Activated gamma-delta T cell treated with anti-CD3 and anti-CD28 coated beads, Interleukin-2, amount 50 U/mL, for 16 hours (primary cell): Measurements from ENCODE around the gene ARFGEF2.
"Not testable (repeated sequence)": the region's sequence is repeated elsewhere in the genome, so short reads cannot be mapped to it uniquely, and the experiment has no call there.

Experiments used
- DNase-seq: peaks from one replicate; pipeline ENCODE4 v3.0.0-alpha.2; 2020; ENCODE audit warnings: low read depth

Gene ARFGEF2

GRCh38 chr20:48956052-48956451 is 34.5 kb downstream of the ARFGEF2 start:
- no peak for DNase-seq

- no peak for DNase-seq
These were observed 35.6 kb downstream of the ARFGEF2 start for GRCh38 chr20:48957053-48957481.

- DNase-seq = no peak
These were observed 36.0 kb downstream of the ARFGEF2 start for GRCh38 chr20:48957533-48957932.

GRCh38 chr20:48958743-48959142 is 37.2 kb downstream of the ARFGEF2 start:
- DNase-seq = no peak

- no peak for DNase-seq
These were observed 38.5 kb downstream of the ARFGEF2 start for GRCh38 chr20:48959899-48960550.

GRCh38 chr20:48962421-48962820 is 40.9 kb downstream of the ARFGEF2 start:
- no peak for DNase-seq

GRCh38 chr20:48962976-48963771 is 41.7 kb downstream of the ARFGEF2 start:
- DNase-seq = no peak

- DNase-seq = no peak
These were observed 43.8 kb downstream of the ARFGEF2 start for GRCh38 chr20:48965189-48965910.

- no peak for DNase-seq
These were observed 49.3 kb downstream of the ARFGEF2 start for GRCh38 chr20:48970681-48971365.

- no peak for DNase-seq
These were observed 50.4 kb downstream of the ARFGEF2 start for GRCh38 chr20:48971956-48972355.

- no peak for DNase-seq
These were observed 51.3 kb downstream of the ARFGEF2 start for GRCh38 chr20:48972816-48973215.

GRCh38 chr20:48975955-48976354 is 54.4 kb downstream of the ARFGEF2 start:
- no peak for DNase-seq

GRCh38 chr20:48979980-48980379 is 58.5 kb downstream of the ARFGEF2 start:
- DNase-seq = not testable (repeated sequence)

- DNase-seq = no peak
These were observed 62.2 kb downstream of the ARFGEF2 start for GRCh38 chr20:48983423-48984400.

GRCh38 chr20:48984575-48985219 is 63.2 kb downstream of the ARFGEF2 start:
- DNase-seq = no peak

GRCh38 chr20:48986899-48987298 is 65.4 kb downstream of the ARFGEF2 start:
- DNase-seq = no peak

GRCh38 chr20:48990467-48990866 is 69.0 kb downstream of the ARFGEF2 start:
- no peak for DNase-seq

- no peak for DNase-seq
These were observed 74.1 kb downstream of the ARFGEF2 start for GRCh38 chr20:48995589-48995988.

GRCh38 chr20:48999890-49000870 is 78.7 kb downstream of the ARFGEF2 start:
- DNase-seq = no peak
